ENCODE data around the gene CCDC116. TPM values are rescaled to one million over a fixed set of nuclear protein-coding genes. Genes with fewer than 3 reads are reported as not detected.

Gene CCDC116
- total and polyA plus RNA-seq, 10 of the 15 experiments (the other 5 are each of a cell fraction or from before 2014, with no cell fraction given), result 0.04 to 0.18 (median 0.04) TPM; not detected in 6

GRCh38 chr22:21665047-21665851 is 32.7 kb downstream of the CCDC116 start:
- Histone ChIP-seq H2AFZ (ENCODE audit: control insufficient read depth, low read depth, low read length) (peak overlapping the region; percentile 89), H3K4me1 (ENCODE audit: control insufficient read depth, insufficient read depth, low read length) (no peaks in the 10 kb centered on the region), H3K79me2 (ENCODE audit: control insufficient read depth, insufficient read depth, low read length) (peaks cover 13% of the 10 kb centered on the region), H3K36me3 (ENCODE audit: control insufficient read depth in 2 of 2, insufficient read depth in 2 of 2, low read length in 1 of 2) (no peaks in the 10 kb centered on the region), H3K4me2 (ENCODE audit: control insufficient read depth, insufficient read depth) (peak overlapping the region; percentile 23), H4K20me1 (ENCODE audit: control insufficient read depth, insufficient read depth) (no peaks in the 10 kb centered on the region), H3K9ac (ENCODE audit: control insufficient read depth, insufficient read depth, low read length) (no peak overlapping the region; the same call in 1 of the 2 replicates), H3K27ac (ENCODE audit: control insufficient read depth, insufficient read depth) (peak overlapping the region; percentile 86), H3K27me3 (replicated peaks in 1 of 2; ENCODE audit: control insufficient read depth in 2 of 2, insufficient read depth in 2 of 2, low read length in 1 of 2) (no peaks in the 10 kb centered on the region), H3K4me3 (peak overlapping the region; percentile 71; the same call in 1 of the 2 replicates), H3K9me3 (replicated peaks; ENCODE audit: control insufficient read depth, insufficient read depth, low read length) (no peaks in the 10 kb centered on the region)
- ATAC-seq, result no peak
- in situ Hi-C loops (cut with MboI) (no loop called here), intact Hi-C loops (cut with micrococcal nuclease; ENCODE audit: unreplicated experiment) (no loop called here)
- WGBS (ENCODE audit: insufficient coverage, insufficient replicate concordance, low lambda C conversion rate, missing lambda C conversion rate), result 52% methylated on average over 26 of the region's 26 CpGs
- no peak for FAIRE-seq
- DNase-seq (ENCODE audit: low read depth, low spot score), result no peak
- ChIA-PET POLR2A (interaction anchor here (1.8 to 2.0 kb wide), 2 partner anchors 13 to 19 kb away, joined by 5 to 6 read pairs; no protein-coding TSS in a partner anchor), CTCF (interaction anchor here (0.7 to 1.3 kb wide), 4 partner anchors 18 to 287 kb away, joined by 3 to 9 read pairs (median 4); partner anchors contain the start of genes PPM1F and YDJC), RAD21 (ENCODE audit: unreplicated experiment) (interaction anchor here (1.0 to 1.2 kb wide), 2 partner anchors 19 to 36 kb away, joined by 3 to 5 read pairs; no protein-coding TSS in a partner anchor), SMC1A (ENCODE audit: uncharacterized antibody, unreplicated experiment) (interaction anchor here (0.8 to 0.9 kb wide), 3 partner anchors 19 to 24 kb away, joined by 3 read pairs; no protein-coding TSS in a partner anchor)
- BruUV-seq (replicated peaks), result no TSS peak
- TF ChIP-seq CHD4 (IDR thresholded peaks at IDR 0.05) (no peak), PRDM15 (CRISPR knock-in tag; IDR thresholded peaks at IDR 0.05) (no peak), ATF7 (IDR thresholded peaks at IDR 0.05; ENCODE audit: low read depth) (no peak), NR2F1 (conservative IDR thresholded peaks at IDR 0.05) (no peak), E2F4 (IDR thresholded peaks at IDR 0.05; ENCODE audit: low read depth, low read length) (no peak), NFYA (IDR thresholded peaks at IDR 0.05; ENCODE audit: borderline replicate concordance, low read depth, low read length) (no peak), TCF7 (IDR thresholded peaks at IDR 0.05; ENCODE audit: borderline replicate concordance) (no peak), GATAD2B (conservative IDR thresholded peaks at IDR 0.05; ENCODE audit: low read depth) (no peak), NR2C2 (IDR thresholded peaks at IDR 0.05; ENCODE audit: borderline replicate concordance, control insufficient read depth, insufficient read length, low read depth) (no peak), MLLT1 (IDR thresholded peaks at IDR 0.05) (no peak), ZBTB40 (IDR thresholded peaks at IDR 0.05; ENCODE audit: borderline replicate concordance) (no peak), SMC3 (IDR thresholded peaks at IDR 0.05; ENCODE audit: borderline replicate concordance, low read length) (no peak)
